IMR-90 (cell line): Measurements from ENCODE around the gene LRFN4. TPM values are rescaled to one million over a fixed set of nuclear protein-coding genes. Genes with fewer than 3 reads are reported as not detected.

Experiments used
- ATAC-seq: fragments of 200-7000 bp; cut with Tn5 transposase; 2 replicates; pipeline ENCODE4 v1.9.1; 2020; ENCODE audit warnings: low read depth, mild to moderate bottlenecking, moderate library complexity
- BruUV-seq: library from RNA; stranded (reverse); fragments of 400-500 nt; replicated peaks from 2 replicates; lab custom pipeline; 2021; lab: Mats Ljungman, UMichigan
- CTCF ChIA-PET: fragments of 300-600 bp; formaldehyde crosslinking; extraction: SDS; loops from one replicate; lab custom pipeline; 2021; ENCODE audit warnings: antibody characterized with exemption; lab: Yijun Ruan, JAX
- POLR2A ChIA-PET: fragments of 300-600 bp; sonication (Branson Sonifier 250); formaldehyde crosslinking; loops from one replicate; lab custom pipeline; 2022; ENCODE audit warnings: antibody characterized with exemption; ENCODE audit not compliant: unreplicated experiment; lab: Charles Lee
- DNase-seq: peaks from one replicate; pipeline ENCODE4 v3.0.0; 2013
- H2AFZ ChIP-seq: replicated peaks from 2 replicates; pipeline ENCODE3; 2013; ENCODE audit warnings: low read length, mild to moderate bottlenecking; ENCODE audit not compliant: poor library complexity
- H2AK5ac ChIP-seq: 2 replicates; pipeline ENCODE4 v1.6.1; 2013; ENCODE audit warnings: low read depth, low read length, inconsistent platforms
- H2AK9ac ChIP-seq: replicated peaks from 2 replicates; pipeline ENCODE3; 2013; ENCODE audit warnings: mild to moderate bottlenecking, low read depth, low read length, moderate library complexity; ENCODE audit not compliant: poor library complexity
- H2BK120ac ChIP-seq: 2 replicates; pipeline ENCODE4 v1.6.1; 2013; ENCODE audit warnings: low read depth, low read length, inconsistent platforms
- H2BK15ac ChIP-seq: 3 replicates; pipeline ENCODE4 v1.6.1; 2013; ENCODE audit warnings: low read depth, low read length, inconsistent platforms
- H2BK20ac ChIP-seq: 2 replicates; pipeline ENCODE4 v1.6.1; 2013; ENCODE audit warnings: low read depth, mild to moderate bottlenecking, inconsistent platforms, low read length, moderate library complexity
- H2BK5ac ChIP-seq: 2 replicates; pipeline ENCODE4 v1.6.1; 2013; ENCODE audit warnings: mild to moderate bottlenecking, low read depth, low read length, inconsistent platforms; ENCODE audit not compliant: poor library complexity, severe bottlenecking
- H3K14ac ChIP-seq: replicated peaks from 2 replicates; pipeline ENCODE4 v1.6.1; 2013; ENCODE audit warnings: low read depth, low read length, inconsistent platforms
- H3K18ac ChIP-seq: 2 replicates; pipeline ENCODE4 v1.6.1; 2013; ENCODE audit warnings: low read depth, low read length, control low read depth
- H3K23ac ChIP-seq: 2 replicates; pipeline ENCODE4 v1.6.1; 2013; ENCODE audit warnings: low read depth, low read length, inconsistent platforms
- H3K27ac ChIP-seq: 2 replicates; pipeline ENCODE4 v1.5.1; 2013; ENCODE audit warnings: mild to moderate bottlenecking, control low read depth, low read length; ENCODE audit not compliant: insufficient read depth
- H3K27me3 ChIP-seq: 2 replicates; pipeline ENCODE4 v1.6.1; 2013; ENCODE audit warnings: low read length; ENCODE audit not compliant: control insufficient read depth, insufficient read depth
- H3K36me3 ChIP-seq: 2 replicates; pipeline ENCODE4 v1.6.1; 2013; ENCODE audit warnings: low read length, mixed read lengths; ENCODE audit not compliant: control insufficient read depth, insufficient read depth
- H3K4ac ChIP-seq: 2 replicates; pipeline ENCODE4 v1.6.1; 2013; ENCODE audit warnings: low read depth, low read length, inconsistent platforms
- H3K4me1 ChIP-seq: 2 replicates; pipeline ENCODE4 v1.6.1; 2013; ENCODE audit warnings: low read length, mixed read lengths; ENCODE audit not compliant: control insufficient read depth, insufficient read depth
- H3K4me2 ChIP-seq: 2 replicates; pipeline ENCODE4 v1.6.1; 2013; ENCODE audit warnings: low read depth, mild to moderate bottlenecking, control low read depth, low read length, moderate library complexity
- H3K4me3 ChIP-seq: 2 replicates; pipeline ENCODE4 v1.5.1; 2013; ENCODE audit warnings: low read depth, mild to moderate bottlenecking, control low read depth, low read length, moderate library complexity; ENCODE audit not compliant: insufficient read depth
- H3K56ac ChIP-seq: 2 replicates; pipeline ENCODE4 v1.6.1; 2013; ENCODE audit warnings: low read length, inconsistent platforms; ENCODE audit not compliant: insufficient read depth; ENCODE audit errors: extremely low read depth
- H3K79me1 ChIP-seq, 2 experiments: 2 replicates each; pipeline ENCODE4 v1.6.1; 2013; ENCODE audit warnings: low read length in 2 of 2, inconsistent platforms in 1 of 2, low read depth in 1 of 2
- H3K9ac ChIP-seq: 2 replicates; pipeline ENCODE4 v1.6.1; 2013; ENCODE audit warnings: low read depth, low read length, control low read depth
- H3K9me1 ChIP-seq: 2 replicates; pipeline ENCODE4 v1.6.1; 2013; ENCODE audit warnings: low read length, inconsistent platforms; ENCODE audit not compliant: insufficient read depth
- H3K9me3 ChIP-seq: 2 replicates; pipeline ENCODE4 v1.6.1; 2013; ENCODE audit warnings: low read length; ENCODE audit not compliant: control insufficient read depth, insufficient read depth
- H4K20me1 ChIP-seq: 2 replicates; pipeline ENCODE4 v1.6.1; 2013; ENCODE audit warnings: low read length, inconsistent platforms; ENCODE audit not compliant: insufficient read depth
- H4K5ac ChIP-seq: 2 replicates; pipeline ENCODE4 v1.6.1; 2013; ENCODE audit warnings: mild to moderate bottlenecking, low read depth, low read length, control low read depth
- H4K8ac ChIP-seq, 2 experiments: 2 replicates each; pipeline ENCODE4 v1.6.1; 2013; ENCODE audit warnings: low read depth in 2 of 2, low read length in 2 of 2, control low read depth in 1 of 2, inconsistent platforms in 1 of 2
- H4K91ac ChIP-seq: 2 replicates; pipeline ENCODE4 v1.6.1; 2013; ENCODE audit warnings: low read depth, low read length, inconsistent platforms; ENCODE audit not compliant: insufficient read depth
- CTCF ChIP-seq: conservative IDR thresholded peaks from 2 replicates; pipeline ENCODE4 v1.5.1; 2012; ENCODE audit warnings: mild to moderate bottlenecking, low read depth, low read length, improper control_type of control experiment
- MAFK ChIP-seq: IDR thresholded peaks from 2 replicates; pipeline ENCODE4 v1.6.1; 2012; ENCODE audit warnings: low read depth, low read length, improper control_type of control experiment
- NFE2L2 ChIP-seq: fragments of 150-350 bp; IDR thresholded peaks from 2 replicates; pipeline ENCODE4 v1.6.1; 2016; ENCODE audit warnings: low read depth, mild to moderate bottlenecking, low read length
- USF2 ChIP-seq: fragments of 150-350 bp; IDR thresholded peaks from 2 replicates; pipeline ENCODE4 v1.6.1; 2017; ENCODE audit warnings: mild to moderate bottlenecking, antibody characterized with exemption, low read length, low read depth
- whole genome bisulfite sequencing, 2 experiments: methylation state at CpG; one replicate each; pipeline versions ENCODE4 v1.1.5 to v1.1.7; 2013; ENCODE audit warnings: missing lambda C conversion rate in 2 of 2; ENCODE audit not compliant: insufficient read length in 1 of 2; ENCODE audit errors: extremely low coverage in 2 of 2; 5-methylcytosine and 5-hydroxymethylcytosine counted together
- dilution Hi-C: fragments of 300-500 bp; cut with HindIII; formaldehyde crosslinking; loops from one replicate; pipeline ENCODE4 v1.14.3; 2018; ENCODE audit warnings: low sequenced_read_pairs; ENCODE audit not compliant: unreplicated experiment
- in situ Hi-C: fragments of 300-500 bp; cut with MboI; formaldehyde crosslinking; loops from 3 replicates; pipeline ENCODE4 v1.14.3; 2019; ENCODE audit warnings: low sequenced_read_pairs, inconsistent platforms, mixed read lengths
- intact Hi-C: fragments of 100-400 bp; cut with micrococcal nuclease; formaldehyde crosslinking; loops from 2 replicates; pipeline ENCODE4 v1.10.0; 2022
- polyA plus RNA-seq, 3 experiments: library from polyadenylated mRNA; depleted of rRNA; stranded (reverse); fragments of >200 nt; gene quantifications; 2 replicates each; pipeline ENCODE4 v1.2.3, GENCODE V29; 2012; ENCODE audit warnings: low replicate concordance in 1 of 3
- total RNA-seq: library from RNA; depleted of rRNA; stranded (reverse); fragments of >200 nt; gene quantifications from 2 replicates; pipeline ENCODE4 v1.2.3, GENCODE V29; 2012

The LRFN4 gene
- total and polyA plus RNA-seq, 2 of the 4 experiments (the other 2 are of a cell fraction): 6.1 to 18.9 TPM

- Histone ChIP-seq H2BK5ac (peak overlapping the region; percentile 40), H2AK9ac (peak overlapping the region; percentile 12), H2AK5ac (peak overlapping the region; percentile 71; the same call in 1 of the 2 replicates), H3K23ac (peak overlapping the region; percentile 13; the same call in 1 of the 2 replicates), H4K8ac (peak overlapping the region; percentile 23 to 48; a peak in 3 of 4 replicates), H4K20me1 (no peaks in the 10 kb centered on the region), H2AFZ (no peak overlapping the region), H4K91ac (peak overlapping the region; percentile 60), H3K27me3 (no peaks in the 10 kb centered on the region), H4K5ac (peak overlapping the region; percentile 2; the same call in 1 of the 2 replicates), H2BK120ac (peak overlapping the region; percentile 52), H3K4me2 (no peak overlapping the region), H3K9me1 (peaks cover 2% of the 10 kb centered on the region; the same call in 1 of the 2 replicates), H3K18ac (peak overlapping the region; percentile 36; the same call in 1 of the 2 replicates), H3K27ac (peak overlapping the region; percentile 33), H3K56ac (no peak overlapping the region), H3K9ac (no peak overlapping the region), H3K9me3 (no peaks in the 10 kb centered on the region), H3K79me1 (peaks cover 4 to 5% of the 10 kb centered on the region in 2 experiments; a peak in 2 of 4 replicates), H3K4me3 (no peak overlapping the region), H3K36me3 (peaks cover 2% of the 10 kb centered on the region; the same call in 1 of the 2 replicates), H2BK15ac (peak overlapping the region; percentile 57; the same call in 2 of the 3 replicates), H2BK20ac (peak overlapping the region; percentile 57), H3K4me1 (peaks cover 10% of the 10 kb centered on the region), H3K14ac (peak overlapping the region; percentile 66; the same call in 1 of the 2 replicates), H3K4ac (peak overlapping the region; percentile 49)
- intact Hi-C loops (no loop called here), in situ Hi-C loops (no loop called here), dilution Hi-C loops (no loop called here)
- DNase-seq: peak; percentile 58
- ChIA-PET POLR2A (no interaction called here), CTCF (no interaction called here)
- 20% methylated on average over 1 of the region's 6 CpGs; no CpG with 5 or more reads in 1 of the 2 experiments for WGBS, 2 experiments
- no peak for TF ChIP-seq USF2
- no peak for TF ChIP-seq CTCF
- no peak for TF ChIP-seq NFE2L2
- TF ChIP-seq MAFK: no peak
- BruUV-seq: no TSS peak
- peak; percentile 15 for ATAC-seq
Observed at GRCh38 chr11:66892911-66893310, 36.0 kb downstream of the LRFN4 start.
